Measurements from ENCODE around the gene SLC4A7.
"Not testable (repeated sequence)": the region's sequence is repeated elsewhere in the genome, so short reads cannot be mapped to it uniquely, and the experiment has no call there.

SLC4A7 gene

GRCh38 chr3:27328982-27329762, 155.0 kb downstream of the SLC4A7 start:
- not testable (repeated sequence) for FAIRE-seq; DNase-seq (ENCODE audit: insufficient read length, low spot score)

GRCh38 chr3:27326629-27327545, 157.3 kb downstream of the SLC4A7 start:
- FAIRE-seq (peak; percentile 38), DNase-seq (ENCODE audit: insufficient read length, low spot score) (peak; percentile 47)

GRCh38 chr3:27326202-27326601, 158.0 kb downstream of the SLC4A7 start:
- FAIRE-seq (no peak), DNase-seq (ENCODE audit: insufficient read length, low spot score) (peak; percentile 19)

- FAIRE-seq, result peak; percentile 49
- no peak for DNase-seq (ENCODE audit: insufficient read length, low spot score)
Observed at GRCh38 chr3:27325419-27325818, 158.8 kb downstream of the SLC4A7 start.

GRCh38 chr3:27324686-27325085, 159.5 kb downstream of the SLC4A7 start:
- DNase-seq (ENCODE audit: insufficient read length, low spot score) (no peak), FAIRE-seq (peak; percentile 49)

- DNase-seq (ENCODE audit: insufficient read length, low spot score), result no peak
- no peak for FAIRE-seq
Observed at GRCh38 chr3:27323087-27323570, 161.1 kb downstream of the SLC4A7 start.
